HepG2 (cell line): ENCODE data around the gene STYX. TPM values are rescaled to one million over a fixed set of nuclear protein-coding genes. Genes with fewer than 3 reads are reported as not detected.

Experiments
- ARNT2 ChIP-seq: sonication (generic); formaldehyde crosslinking; IDR thresholded peaks from 2 replicates; pipeline ENCODE4 v1.8.0; 2022; ENCODE audit warnings: mild to moderate bottlenecking, low read depth, missing genetic modification reagents, moderate library complexity
- ATF1 ChIP-seq: IDR thresholded peaks from 2 replicates; pipeline ENCODE4 v1.6.1; 2016; ENCODE audit warnings: mild to moderate bottlenecking, control low read depth
- MAX ChIP-seq: IDR thresholded peaks from 2 replicates; pipeline ENCODE4 v1.6.1; 2012; ENCODE audit warnings: inconsistent platforms
- MED8 ChIP-seq: sonication (generic); formaldehyde crosslinking; IDR thresholded peaks from 2 replicates; pipeline ENCODE4 v1.8.1; 2023; ENCODE audit warnings: mild to moderate bottlenecking, missing genetic modification reagents; ENCODE audit not compliant: insufficient replicate concordance
- MXD3 ChIP-seq: IDR thresholded peaks from 2 replicates; pipeline ENCODE4 v1.6.1; 2016; ENCODE audit warnings: mild to moderate bottlenecking, missing biosample characterization, missing genetic modification reagents
- SRSF1 ChIP-seq: fragments of 200-400 bp; formaldehyde crosslinking; optimal IDR thresholded peaks from 2 replicates; pipeline ENCODE3; 2017; ENCODE audit warnings: mild to moderate bottlenecking, low read depth, low read length, moderate library complexity
- THAP11 ChIP-seq: IDR thresholded peaks from 2 replicates; pipeline ENCODE4 v1.6.1; 2016; ENCODE audit warnings: missing biosample characterization, missing genetic modification reagents
- YY1 ChIP-seq: IDR thresholded peaks from 2 replicates; pipeline ENCODE4 v1.6.1; 2011; ENCODE audit warnings: low read length, low read depth, moderate library complexity, mild to moderate bottlenecking; ENCODE audit not compliant: insufficient read depth, insufficient replicate concordance
- ZFYVE20 ChIP-seq: sonication (generic); formaldehyde crosslinking; IDR thresholded peaks from 2 replicates; pipeline ENCODE4 v1.8.0; 2023; ENCODE audit warnings: low read depth, mild to moderate bottlenecking, moderate library complexity, missing genetic modification reagents, borderline replicate concordance
- ZNF10 ChIP-seq: sonication (generic); formaldehyde crosslinking; IDR thresholded peaks from 2 replicates; pipeline ENCODE4 v1.4.0; 2020; ENCODE audit warnings: mild to moderate bottlenecking, low read depth, missing genetic modification reagents, borderline replicate concordance
- ZNF530 ChIP-seq: sonication (generic); formaldehyde crosslinking; IDR thresholded peaks from 2 replicates; pipeline ENCODE4 v1.5.0; 2020; ENCODE audit warnings: low read depth, mild to moderate bottlenecking, missing genetic modification reagents
- ZNF597 ChIP-seq: sonication (generic); formaldehyde crosslinking; IDR thresholded peaks from 2 replicates; pipeline ENCODE4 v1.5.0; 2020; ENCODE audit warnings: missing genetic modification reagents
- ZNF674 ChIP-seq: sonication (generic); formaldehyde crosslinking; IDR thresholded peaks from 2 replicates; pipeline ENCODE4 v1.5.0; 2020; ENCODE audit warnings: low read depth, mild to moderate bottlenecking, missing genetic modification reagents
- ZNF878 ChIP-seq: sonication (generic); formaldehyde crosslinking; IDR thresholded peaks from 2 replicates; pipeline ENCODE4 v1.8.1; 2023; ENCODE audit warnings: mild to moderate bottlenecking, missing genetic modification reagents, moderate library complexity
- ZSCAN30 ChIP-seq: sonication (generic); formaldehyde crosslinking; IDR thresholded peaks from 2 replicates; pipeline ENCODE4 v1.5.0; 2020; ENCODE audit warnings: mild to moderate bottlenecking, missing genetic modification reagents
- polyA plus RNA-seq, 8 experiments: library from polyadenylated mRNA; depleted of rRNA in 3 of 8; stranded (reverse) in 7 of 8; unstranded in 1 of 8; fragments of >200 nt; fragmentation: Illumina TruSeq in 4 of 8; extraction: Trizol in 4 of 8; gene quantifications; 2 replicates each; pipeline versions ENCODE4 v1.2.1 to v1.2.3, GENCODE V29; 2011 to 2016; ENCODE audit warnings: low read depth in 4 of 8, missing spikeins in 1 of 8, mixed read lengths in 1 of 8; ENCODE audit not compliant: insufficient read depth in 1 of 8
- total RNA-seq, 5 experiments: library from RNA; depleted of rRNA; stranded (reverse); fragments of >200 nt; fragmentation: Illumina TruSeq; extraction: Trizol; gene quantifications; 2 replicates each; pipeline ENCODE4 v1.2.3, GENCODE V29; 2016; ENCODE audit warnings: low read depth in 1 of 5
- TF ChIP-seq, protein P1 (sequence below), 2 experiments: sonication (generic) in 1 of 2; formaldehyde crosslinking in 1 of 2; IDR thresholded peaks; 2 replicates each; pipeline versions ENCODE4 v1.6.1 to v1.9.0; 2014 to 2022; ENCODE audit warnings: antibody characterized with exemption in 1 of 2, borderline replicate concordance in 1 of 2, inconsistent platforms in 1 of 2, low read depth in 1 of 2, missing genetic modification reagents in 1 of 2
- TF ChIP-seq, protein P2 (sequence below): IDR thresholded peaks from 2 replicates; pipeline ENCODE4 v1.6.1; 2016; ENCODE audit warnings: low read depth, control low read depth

STYX gene
- total and polyA plus RNA-seq, 2 of the 13 experiments (the other 11 are each of a cell fraction or from before 2014, with no cell fraction given) = 6.6 to 10.9 TPM

DNA sequence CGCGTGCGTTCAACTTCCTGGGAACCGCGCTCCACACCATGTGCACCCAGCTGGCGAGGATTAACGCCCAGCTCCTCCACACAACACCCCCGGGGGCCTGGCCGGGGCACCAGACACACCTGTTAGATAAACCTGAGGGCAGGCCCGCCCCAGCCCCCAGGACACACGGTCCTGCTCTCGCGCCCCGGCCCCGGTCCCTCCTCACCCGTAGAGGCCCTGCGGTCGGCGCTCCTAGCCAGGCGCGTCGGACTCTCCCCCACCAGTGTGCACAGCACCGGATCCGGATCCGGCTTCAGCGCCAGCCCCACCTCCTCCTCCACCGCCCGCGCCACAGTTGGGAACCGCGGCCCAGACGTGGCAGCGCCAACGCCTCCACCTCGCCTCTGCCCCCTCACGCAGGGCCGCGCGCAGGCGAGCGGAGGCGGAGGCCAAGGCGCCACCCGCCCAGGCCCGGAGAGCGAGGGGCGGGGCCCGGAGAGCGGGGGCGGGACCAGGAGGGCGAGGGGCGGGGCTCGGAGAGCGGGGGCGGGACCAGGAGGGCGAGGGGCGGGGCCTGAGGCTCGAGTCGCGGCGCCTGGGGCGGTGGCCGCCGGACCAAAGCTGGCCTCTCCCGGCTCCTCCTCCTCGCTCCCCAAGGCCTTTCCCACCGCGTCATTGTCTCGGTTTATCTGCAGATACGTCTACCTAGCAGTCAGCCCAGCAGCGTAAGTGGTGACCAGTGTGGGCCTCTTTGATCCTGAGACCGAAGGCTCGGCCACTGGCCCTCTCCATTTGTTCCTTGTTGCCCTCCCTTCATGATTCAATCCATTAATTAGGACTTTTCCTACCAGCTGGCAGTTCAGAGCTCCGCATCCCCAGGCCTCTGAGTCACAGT is 61.5 kb downstream of the STYX start, which contains the start of gene GNPNAT1 (continued):
- TF ChIP-seq, protein P1, sequence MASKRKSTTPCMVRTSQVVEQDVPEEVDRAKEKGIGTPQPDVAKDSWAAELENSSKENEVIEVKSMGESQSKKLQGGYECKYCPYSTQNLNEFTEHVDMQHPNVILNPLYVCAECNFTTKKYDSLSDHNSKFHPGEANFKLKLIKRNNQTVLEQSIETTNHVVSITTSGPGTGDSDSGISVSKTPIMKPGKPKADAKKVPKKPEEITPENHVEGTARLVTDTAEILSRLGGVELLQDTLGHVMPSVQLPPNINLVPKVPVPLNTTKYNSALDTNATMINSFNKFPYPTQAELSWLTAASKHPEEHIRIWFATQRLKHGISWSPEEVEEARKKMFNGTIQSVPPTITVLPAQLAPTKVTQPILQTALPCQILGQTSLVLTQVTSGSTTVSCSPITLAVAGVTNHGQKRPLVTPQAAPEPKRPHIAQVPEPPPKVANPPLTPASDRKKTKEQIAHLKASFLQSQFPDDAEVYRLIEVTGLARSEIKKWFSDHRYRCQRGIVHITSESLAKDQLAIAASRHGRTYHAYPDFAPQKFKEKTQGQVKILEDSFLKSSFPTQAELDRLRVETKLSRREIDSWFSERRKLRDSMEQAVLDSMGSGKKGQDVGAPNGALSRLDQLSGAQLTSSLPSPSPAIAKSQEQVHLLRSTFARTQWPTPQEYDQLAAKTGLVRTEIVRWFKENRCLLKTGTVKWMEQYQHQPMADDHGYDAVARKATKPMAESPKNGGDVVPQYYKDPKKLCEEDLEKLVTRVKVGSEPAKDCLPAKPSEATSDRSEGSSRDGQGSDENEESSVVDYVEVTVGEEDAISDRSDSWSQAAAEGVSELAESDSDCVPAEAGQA (IDR thresholded peaks at IDR 0.05; ENCODE audit: low read depth) = no peak
- TF ChIP-seq, protein P1 (CRISPR knock-in tag; IDR thresholded peaks at IDR 0.05; ENCODE audit: borderline replicate concordance) = no peak; the same call in 1 of the 2 replicates
- peak; percentile 45; the same call in 1 of the 2 replicates for TF ChIP-seq ZNF674 (CRISPR knock-in tag)
- peak; percentile 87; the same call in 1 of the 2 replicates for TF ChIP-seq ZSCAN30 (CRISPR knock-in tag)
- peak; percentile 92; the same call in 1 of the 2 replicates for TF ChIP-seq ZNF530 (CRISPR knock-in tag)
- peak; percentile 95 for TF ChIP-seq ARNT2 (CRISPR knock-in tag)
- no peak for TF ChIP-seq ZNF10 (CRISPR knock-in tag)
- peak; percentile 98 for TF ChIP-seq MAX
- TF ChIP-seq, protein P2, sequence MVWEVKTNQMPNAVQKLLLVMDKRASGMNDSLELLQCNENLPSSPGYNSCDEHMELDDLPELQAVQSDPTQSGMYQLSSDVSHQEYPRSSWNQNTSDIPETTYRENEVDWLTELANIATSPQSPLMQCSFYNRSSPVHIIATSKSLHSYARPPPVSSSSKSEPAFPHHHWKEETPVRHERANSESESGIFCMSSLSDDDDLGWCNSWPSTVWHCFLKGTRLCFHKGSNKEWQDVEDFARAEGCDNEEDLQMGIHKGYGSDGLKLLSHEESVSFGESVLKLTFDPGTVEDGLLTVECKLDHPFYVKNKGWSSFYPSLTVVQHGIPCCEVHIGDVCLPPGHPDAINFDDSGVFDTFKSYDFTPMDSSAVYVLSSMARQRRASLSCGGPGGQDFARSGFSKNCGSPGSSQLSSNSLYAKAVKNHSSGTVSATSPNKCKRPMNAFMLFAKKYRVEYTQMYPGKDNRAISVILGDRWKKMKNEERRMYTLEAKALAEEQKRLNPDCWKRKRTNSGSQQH (CRISPR knock-in tag) = peak; percentile 90; the same call in 1 of the 2 replicates
- peak; percentile 73 for TF ChIP-seq THAP11 (CRISPR knock-in tag)
- TF ChIP-seq ZFYVE20 = 0 out of 2 replicates have a peak, but pooled peaks have one; percentile 70
- TF ChIP-seq SRSF1 = no peak
- no peak for TF ChIP-seq ZNF597 (CRISPR knock-in tag)
- peak; percentile 69 for TF ChIP-seq YY1
- TF ChIP-seq MED8 (CRISPR knock-in tag) = no peak
- no peak for TF ChIP-seq ATF1 (CRISPR knock-in tag)
- no peak; the same call in none of the 2 replicates for TF ChIP-seq ZNF878 (CRISPR knock-in tag)
- peak; percentile 93 for TF ChIP-seq MXD3 (CRISPR knock-in tag)
